Activated CD4-positive, alpha-beta T cell treated with anti-CD3 and anti-CD28 coated beads, Interleukin-2, amount 50 U/mL, for 24 hours (primary cell): ENCODE results near the gene MRPL41.
"Not testable (repeated sequence)": the region's sequence is repeated elsewhere in the genome, so short reads cannot be mapped to it uniquely, and the experiment has no call there.

ENCODE experiments used
- DNase-seq, 2 donors: peaks; one replicate each; pipeline ENCODE4 v3.0.0-alpha.2; 2020; ENCODE audit warnings: low read depth in 1 of 2, low spot score in 1 of 2

The MRPL41 gene

DNA sequence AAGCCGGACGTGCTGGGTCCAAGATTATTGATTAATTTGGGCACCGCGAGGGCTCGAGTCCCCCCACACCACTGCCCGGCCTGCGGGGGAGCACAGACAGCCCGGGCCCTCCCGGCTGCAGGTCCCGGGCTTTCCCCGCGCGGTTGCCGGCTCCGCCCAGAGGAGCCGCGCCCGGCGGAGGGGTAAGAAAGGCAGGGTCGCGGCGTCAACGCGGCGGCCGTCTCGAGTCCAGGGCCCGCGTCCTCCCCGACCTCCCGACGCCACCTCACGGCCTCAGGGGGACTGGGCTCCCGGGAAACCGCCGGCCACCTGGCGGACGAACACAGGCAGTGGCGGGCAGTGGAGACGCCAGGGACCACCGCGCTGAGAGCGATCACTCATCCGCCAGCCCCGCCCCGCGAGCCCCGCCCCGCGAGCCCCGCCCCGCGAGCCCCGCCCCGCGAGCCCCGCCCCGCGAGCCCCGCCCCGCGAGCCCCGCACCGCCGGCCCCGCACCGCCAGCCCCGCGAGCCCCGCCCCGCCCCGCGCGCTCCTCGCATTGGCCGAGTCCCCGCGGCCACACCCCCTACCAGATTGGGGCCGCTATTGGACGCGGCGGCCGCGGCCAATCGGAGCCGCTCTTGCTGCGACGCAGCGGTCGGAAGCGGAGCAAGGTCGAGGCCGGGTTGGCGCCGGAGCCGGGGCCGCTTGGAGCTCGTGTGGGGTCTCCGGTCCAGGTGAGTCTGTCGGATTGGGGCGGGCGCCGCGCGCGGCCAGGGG lies at the start of gene MRPL41:
MRPL41 (plus strand) TSS at position 616 of the 758 bp plus-strand sequence. CDS start 203 bp downstream, outside the sequence.
- DNase-seq: peak; percentile 77 to 84

DNA sequence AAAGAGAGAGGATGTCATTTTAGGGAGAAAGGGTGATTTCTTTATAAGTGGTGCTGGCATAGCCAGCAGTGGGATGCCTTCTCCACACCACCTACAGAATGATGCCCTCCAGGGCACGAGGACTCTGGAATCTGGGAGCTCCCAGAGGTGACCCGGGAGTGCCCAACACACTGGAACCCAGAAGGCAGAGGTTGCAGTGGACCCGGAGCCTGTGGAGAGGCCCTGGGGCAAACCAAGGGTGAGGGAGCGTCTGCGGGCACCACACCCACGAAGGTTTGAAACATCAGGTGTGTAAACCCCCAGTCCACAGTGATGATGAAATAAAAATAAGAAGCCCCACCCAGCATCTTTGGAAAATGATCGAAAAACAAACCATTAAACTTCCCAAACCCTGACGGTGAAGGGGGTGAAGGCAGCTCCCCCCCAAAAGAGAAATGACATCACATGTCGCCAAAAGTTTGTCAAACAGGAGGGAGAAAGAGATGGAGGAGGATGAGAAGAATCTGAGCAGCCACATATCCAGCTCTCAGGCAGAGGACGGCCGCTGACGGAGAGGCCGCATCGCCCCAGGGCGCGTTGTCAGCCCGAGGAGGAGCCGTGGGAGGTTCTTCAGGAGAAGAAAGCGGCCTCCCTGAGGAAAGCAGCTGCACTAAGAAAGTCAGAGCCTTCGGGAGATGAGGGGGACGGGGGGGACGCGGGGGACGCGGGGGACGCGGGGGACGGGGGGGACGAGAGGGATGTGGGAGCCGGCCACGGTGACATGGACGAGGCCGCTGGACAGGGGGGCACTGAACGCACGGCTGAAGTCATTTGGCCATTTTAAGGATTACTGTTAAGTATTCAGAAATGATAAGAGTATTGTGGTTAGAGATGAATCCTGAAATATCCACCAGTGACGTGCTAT lies 49.4 kb upstream of the MRPL41 start:
- DNase-seq: no peak

DNA sequence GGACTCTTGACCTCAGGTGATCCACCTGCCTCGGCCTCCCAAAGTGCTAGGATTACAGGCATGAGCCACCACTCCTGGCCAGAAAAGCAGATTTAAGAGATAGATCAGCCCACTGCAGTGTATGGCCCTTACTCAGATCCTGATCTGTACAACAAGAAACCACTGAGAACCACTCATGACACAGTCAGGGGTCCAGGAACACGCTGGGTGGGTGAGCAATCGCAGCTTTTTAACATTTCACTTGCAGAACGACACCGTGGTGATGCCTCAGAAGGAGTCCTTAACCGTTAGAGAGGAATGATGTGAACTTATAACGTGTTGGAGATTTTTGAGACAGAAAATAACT lies 47.3 kb upstream of the MRPL41 start:
- DNase-seq: no peak

DNA sequence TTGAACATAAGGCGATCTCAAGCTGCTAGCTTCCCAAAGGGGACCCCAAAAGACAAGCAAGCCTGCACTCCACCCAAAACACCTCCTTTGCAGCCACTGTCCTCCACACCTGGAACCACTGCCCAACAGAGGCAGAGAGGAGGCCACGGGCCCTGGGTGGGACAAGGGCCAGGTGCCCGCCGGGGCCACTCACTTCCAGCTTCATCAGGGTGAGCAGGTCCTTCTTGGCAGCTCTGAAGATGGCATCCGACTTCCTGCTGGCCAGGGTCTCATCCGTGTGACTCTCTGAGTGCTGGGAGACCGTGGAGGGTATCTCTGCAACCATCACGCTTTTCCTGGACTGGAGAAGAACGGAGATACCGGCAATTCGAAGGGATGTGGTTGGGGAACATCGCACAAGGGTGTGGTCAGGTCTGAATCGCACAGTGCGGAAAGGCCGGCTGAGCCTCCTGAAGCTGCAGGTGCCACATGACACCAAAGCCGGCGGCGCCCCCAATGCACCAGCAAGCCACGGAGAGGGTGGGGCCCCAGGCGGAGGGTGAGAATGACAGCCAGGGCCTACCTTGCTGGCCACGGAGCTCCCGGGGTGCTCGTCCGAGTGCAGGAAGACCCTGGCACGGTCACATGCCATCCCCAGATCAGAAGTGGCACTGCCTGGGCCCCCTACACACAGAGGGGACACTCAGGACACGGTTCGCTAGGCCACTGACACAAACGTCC lies 46.1 kb upstream of the MRPL41 start:
- no peak for DNase-seq

- no peak for DNase-seq
Observed at GRCh38 chr9:137506274-137506673, 45.4 kb upstream of the MRPL41 start.

DNA sequence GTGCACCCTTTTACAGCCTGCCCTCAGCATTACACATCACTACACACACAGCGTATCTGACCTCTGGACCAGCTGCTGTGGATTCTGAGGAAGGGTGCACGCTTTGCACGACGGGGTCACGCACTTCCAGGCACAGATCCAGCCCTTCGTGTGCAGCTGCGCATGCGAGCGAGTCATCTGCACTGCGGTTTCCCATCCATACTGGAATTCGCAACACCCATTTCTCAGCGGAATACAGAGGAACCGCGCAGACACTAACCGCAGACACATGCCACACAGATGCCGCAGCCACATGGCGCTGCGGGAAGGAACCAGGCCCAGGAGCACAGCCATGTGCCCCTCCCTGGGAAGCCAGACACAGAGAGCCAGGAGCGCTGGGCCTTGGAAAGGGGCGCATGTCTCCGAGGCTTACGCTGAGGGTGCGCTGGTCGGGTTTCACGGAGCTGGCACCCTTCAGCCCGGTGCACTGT lies 44.9 kb upstream of the MRPL41 start:
- no peak for DNase-seq

DNA sequence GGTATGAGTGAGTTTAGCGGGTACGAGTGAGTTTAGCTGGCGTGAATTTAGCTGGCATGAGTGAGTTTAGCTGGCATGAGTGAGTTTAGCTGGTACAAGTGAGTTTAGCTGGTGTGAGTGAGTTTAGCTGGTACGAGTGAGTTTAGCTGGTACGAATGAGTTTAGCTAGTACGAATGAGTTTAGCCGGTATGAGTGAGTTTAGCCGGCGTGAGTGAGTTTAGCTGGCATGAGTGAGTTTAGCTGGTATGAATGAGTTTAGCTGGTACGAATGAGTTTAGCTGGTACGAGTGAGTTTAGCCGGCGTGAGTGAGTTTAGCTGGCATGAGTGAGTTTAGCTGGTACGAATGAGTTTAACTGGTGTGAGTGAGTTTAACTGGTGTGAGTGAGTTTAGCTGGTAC lies 42.5 kb upstream of the MRPL41 start:
- DNase-seq: no peak

DNA sequence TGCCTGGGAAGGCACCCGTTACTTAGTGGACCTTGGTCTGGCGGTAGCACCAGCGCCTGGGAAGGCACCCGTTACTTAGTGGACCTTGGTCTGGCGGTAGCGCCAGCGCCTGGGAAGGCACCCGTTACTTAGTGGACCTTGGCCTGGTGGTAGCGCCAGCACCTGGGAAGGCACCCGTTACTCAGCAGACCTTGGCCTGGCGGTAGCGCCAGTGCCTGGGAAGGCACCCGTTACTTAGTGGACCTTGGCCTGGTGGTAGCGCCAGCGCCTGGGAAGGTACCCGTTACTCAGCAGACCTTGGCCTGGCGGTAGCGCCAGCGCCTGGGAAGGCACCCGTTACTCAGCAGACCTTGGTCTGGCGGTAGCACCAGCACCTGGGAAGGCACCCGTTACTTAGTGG lies 40.6 kb upstream of the MRPL41 start:
- DNase-seq: not testable (repeated sequence)

- no peak for DNase-seq
Observed at GRCh38 chr9:137511758-137512463, 39.8 kb upstream of the MRPL41 start.

GRCh38 chr9:137513136-137513535 lies 38.5 kb upstream of the MRPL41 start:
- DNase-seq: not testable (repeated sequence)

DNA sequence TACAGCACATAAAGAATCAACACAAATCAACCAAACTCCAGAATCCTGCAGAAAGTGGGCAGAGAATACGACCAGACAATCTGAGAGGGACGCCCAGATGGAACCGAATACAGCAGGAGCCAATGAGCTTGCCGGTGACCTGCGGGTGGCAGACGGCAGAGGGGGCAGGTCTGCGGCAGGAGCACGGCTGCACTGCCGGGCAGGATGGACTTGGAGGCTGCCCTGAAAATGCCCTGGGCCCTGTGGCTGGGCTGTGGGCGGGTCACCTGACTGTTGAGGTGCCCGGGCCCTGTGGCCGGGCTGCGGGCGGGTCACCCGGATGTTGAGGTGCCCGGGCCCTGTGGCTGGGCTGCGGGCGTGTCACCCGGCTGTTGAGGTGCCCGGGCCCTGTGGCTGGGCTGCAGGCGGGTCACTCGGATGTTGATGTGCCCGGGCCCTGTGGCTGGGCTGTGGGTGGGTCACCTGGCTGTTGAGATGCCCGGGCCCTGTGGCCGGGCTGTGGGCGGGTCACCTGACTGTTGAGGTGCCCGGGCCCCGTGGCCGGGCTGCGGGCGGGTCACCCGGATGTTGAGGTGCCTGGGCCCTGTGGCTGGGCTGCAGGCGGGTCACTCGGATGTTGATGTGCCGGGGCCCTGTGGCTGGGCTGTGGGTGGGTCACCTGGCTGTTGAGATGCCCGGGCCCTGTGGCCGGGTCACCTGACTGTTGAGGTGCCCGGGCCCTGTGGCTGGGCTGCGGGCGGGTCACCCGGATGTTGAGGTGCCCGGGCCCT lies 37.7 kb upstream of the MRPL41 start:
- DNase-seq: not testable (repeated sequence)

- no peak for DNase-seq
Observed at GRCh38 chr9:137514691-137515337, 36.9 kb upstream of the MRPL41 start.

- DNase-seq: no peak
Observed at GRCh38 chr9:137515338-137515724, 36.3 kb upstream of the MRPL41 start.

GRCh38 chr9:137516144-137516917 lies 35.3 kb upstream of the MRPL41 start:
- DNase-seq: no peak

GRCh38 chr9:137518661-137519459 lies 32.8 kb upstream of the MRPL41 start:
- DNase-seq: not testable (repeated sequence)

DNA sequence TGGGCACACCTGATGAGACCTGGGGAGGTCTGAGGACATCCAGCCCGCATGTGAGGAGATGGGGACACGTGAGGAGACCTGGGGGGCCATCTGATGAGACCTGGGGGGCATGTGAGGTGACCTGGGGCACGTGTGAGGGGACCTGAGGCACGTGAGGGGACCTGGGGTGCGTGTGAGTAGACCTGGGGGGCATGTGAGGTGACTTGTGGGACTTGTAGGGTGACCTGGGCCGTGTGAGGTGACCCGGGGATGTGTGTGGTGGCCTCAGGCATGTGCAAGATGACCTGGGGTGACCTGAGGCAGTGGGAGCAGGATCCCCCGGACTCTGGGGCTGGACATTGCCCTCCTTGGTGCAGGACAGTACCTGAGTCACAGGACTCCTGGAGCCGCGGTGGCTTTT lies 32.1 kb upstream of the MRPL41 start:
- DNase-seq: no peak

- DNase-seq: no peak
Observed at GRCh38 chr9:137520614-137521404, 30.9 kb upstream of the MRPL41 start.
